HL-60 (cell line): ENCODE results near the gene COL4A3.

Experiments used
- DNase-seq, 2 experiments: peaks; one replicate each; pipeline ENCODE4 v3.0.0-alpha.2; 2010 to 2020; ENCODE audit warnings: low read depth in 1 of 2, low spot score in 1 of 2
- H3K27ac ChIP-seq: fragments of 250-450 bp; sonication (Bioruptor Pico); replicated peaks from 2 replicates; pipeline ENCODE4 v1.5.1; 2020; ENCODE audit warnings: mild to moderate bottlenecking, moderate library complexity
- H3K27me3 ChIP-seq: fragments of 250-450 bp; sonication (Bioruptor Pico); 2 replicates; pipeline ENCODE4 v1.5.1; 2021; ENCODE audit warnings: mild to moderate bottlenecking, moderate library complexity; ENCODE audit not compliant: insufficient read depth, poor library complexity, severe bottlenecking
- H3K4me3 ChIP-seq: replicated peaks from 2 replicates; pipeline ENCODE4 v1.5.1; 2011; ENCODE audit warnings: mild to moderate bottlenecking, control low read depth, low read length; ENCODE audit not compliant: insufficient read depth
- GABPA ChIP-seq: IDR thresholded peaks from 2 replicates; pipeline ENCODE4 v1.6.1; 2012; ENCODE audit warnings: low read depth
- POLR2AphosphoS5 ChIP-seq: IDR thresholded peaks from 2 replicates; pipeline ENCODE4 v1.6.1; 2012; ENCODE audit warnings: low read depth
- SPI1 ChIP-seq: IDR thresholded peaks from 2 replicates; pipeline ENCODE4 v1.6.1; 2012; ENCODE audit warnings: low read depth, mild to moderate bottlenecking, borderline replicate concordance
- TF ChIP-seq, protein P1 (sequence below): IDR thresholded peaks from 2 replicates; pipeline ENCODE4 v1.6.1; 2012; ENCODE audit warnings: low read depth; ENCODE audit not compliant: insufficient replicate concordance
- TF ChIP-seq, protein P2 (sequence below): IDR thresholded peaks from one replicate; pipeline ENCODE4 v1.5.1; 2011; ENCODE audit warnings: low read length, control low read depth, inconsistent platforms; ENCODE audit not compliant: insufficient read depth

The COL4A3 gene

DNA sequence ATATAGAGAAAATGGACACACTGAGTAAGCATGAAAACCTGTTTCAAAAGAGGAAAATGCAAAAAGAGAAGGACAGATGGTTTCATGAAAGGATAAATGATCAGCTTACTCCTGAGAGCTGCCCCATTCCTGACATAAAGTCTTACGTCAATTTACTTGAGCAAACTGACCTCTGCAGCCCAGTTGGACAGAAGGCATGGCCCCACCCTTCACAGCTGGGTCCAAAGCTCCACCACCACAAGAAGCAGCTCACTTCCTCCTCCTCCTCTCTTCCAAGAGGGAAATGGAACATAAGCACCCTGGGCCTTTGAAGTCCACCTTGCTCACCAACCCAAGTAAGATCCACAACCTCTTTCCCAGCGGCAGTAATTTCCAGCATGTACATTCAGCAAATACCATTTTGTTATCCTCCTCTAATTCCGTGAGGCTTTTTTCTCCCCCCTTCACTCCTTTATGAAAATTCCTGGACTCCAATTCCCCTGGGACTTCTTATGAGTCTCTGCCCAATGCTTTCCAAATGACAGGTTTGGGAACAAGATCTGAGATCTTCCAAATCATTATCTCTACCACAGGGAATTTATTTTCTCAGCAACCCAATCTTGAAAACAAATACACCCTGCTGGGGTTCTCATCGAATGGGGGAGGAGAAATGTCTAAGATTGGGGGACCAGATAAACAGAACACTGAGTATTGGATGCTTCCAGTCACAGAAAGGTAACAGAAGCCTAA, 10.5 kb upstream of the COL4A3 start:
- DNase-seq, result no peak

DNA sequence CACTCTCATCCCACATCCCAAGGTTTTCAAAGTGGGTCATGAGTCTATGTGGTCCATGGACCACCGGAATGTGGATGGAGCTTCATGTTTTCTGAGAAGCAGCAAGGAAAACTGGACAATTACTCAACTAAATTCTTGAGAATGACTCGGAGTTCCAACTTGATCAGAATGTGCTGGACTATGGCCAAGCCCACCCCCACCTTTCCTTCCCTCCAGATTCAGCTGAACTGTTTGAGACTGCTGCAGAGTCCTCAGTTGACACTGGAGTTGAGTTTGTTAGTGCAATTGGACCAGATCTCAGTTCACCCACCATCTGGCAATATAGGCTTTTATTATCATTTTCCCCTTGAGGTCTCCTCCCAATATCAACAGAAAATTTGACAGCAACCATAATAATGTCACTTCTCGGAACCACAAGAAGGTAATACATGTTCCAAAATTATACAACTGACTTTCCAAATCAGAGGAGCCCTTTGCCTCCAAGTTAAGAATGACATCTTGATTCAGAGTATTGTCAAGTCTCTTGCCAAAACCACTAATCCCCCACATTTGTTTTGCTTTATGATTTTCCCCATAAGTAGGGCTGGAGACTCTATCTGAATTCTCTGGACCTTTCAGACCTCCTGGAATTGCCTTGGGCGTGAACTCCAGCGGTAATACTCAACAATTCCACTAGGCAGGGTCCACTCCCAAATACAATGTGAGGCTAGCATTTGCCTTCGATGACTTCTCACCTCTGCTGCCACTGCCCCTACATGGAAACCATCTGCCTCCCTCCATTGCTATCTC, 9.2 kb upstream of the COL4A3 start:
- no peak overlapping the region for H3K27ac ChIP-seq
- DNase-seq, result no peak
- TF ChIP-seq, protein P1, sequence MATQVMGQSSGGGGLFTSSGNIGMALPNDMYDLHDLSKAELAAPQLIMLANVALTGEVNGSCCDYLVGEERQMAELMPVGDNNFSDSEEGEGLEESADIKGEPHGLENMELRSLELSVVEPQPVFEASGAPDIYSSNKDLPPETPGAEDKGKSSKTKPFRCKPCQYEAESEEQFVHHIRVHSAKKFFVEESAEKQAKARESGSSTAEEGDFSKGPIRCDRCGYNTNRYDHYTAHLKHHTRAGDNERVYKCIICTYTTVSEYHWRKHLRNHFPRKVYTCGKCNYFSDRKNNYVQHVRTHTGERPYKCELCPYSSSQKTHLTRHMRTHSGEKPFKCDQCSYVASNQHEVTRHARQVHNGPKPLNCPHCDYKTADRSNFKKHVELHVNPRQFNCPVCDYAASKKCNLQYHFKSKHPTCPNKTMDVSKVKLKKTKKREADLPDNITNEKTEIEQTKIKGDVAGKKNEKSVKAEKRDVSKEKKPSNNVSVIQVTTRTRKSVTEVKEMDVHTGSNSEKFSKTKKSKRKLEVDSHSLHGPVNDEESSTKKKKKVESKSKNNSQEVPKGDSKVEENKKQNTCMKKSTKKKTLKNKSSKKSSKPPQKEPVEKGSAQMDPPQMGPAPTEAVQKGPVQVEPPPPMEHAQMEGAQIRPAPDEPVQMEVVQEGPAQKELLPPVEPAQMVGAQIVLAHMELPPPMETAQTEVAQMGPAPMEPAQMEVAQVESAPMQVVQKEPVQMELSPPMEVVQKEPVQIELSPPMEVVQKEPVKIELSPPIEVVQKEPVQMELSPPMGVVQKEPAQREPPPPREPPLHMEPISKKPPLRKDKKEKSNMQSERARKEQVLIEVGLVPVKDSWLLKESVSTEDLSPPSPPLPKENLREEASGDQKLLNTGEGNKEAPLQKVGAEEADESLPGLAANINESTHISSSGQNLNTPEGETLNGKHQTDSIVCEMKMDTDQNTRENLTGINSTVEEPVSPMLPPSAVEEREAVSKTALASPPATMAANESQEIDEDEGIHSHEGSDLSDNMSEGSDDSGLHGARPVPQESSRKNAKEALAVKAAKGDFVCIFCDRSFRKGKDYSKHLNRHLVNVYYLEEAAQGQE, result no peak
- TF ChIP-seq, protein P2, sequence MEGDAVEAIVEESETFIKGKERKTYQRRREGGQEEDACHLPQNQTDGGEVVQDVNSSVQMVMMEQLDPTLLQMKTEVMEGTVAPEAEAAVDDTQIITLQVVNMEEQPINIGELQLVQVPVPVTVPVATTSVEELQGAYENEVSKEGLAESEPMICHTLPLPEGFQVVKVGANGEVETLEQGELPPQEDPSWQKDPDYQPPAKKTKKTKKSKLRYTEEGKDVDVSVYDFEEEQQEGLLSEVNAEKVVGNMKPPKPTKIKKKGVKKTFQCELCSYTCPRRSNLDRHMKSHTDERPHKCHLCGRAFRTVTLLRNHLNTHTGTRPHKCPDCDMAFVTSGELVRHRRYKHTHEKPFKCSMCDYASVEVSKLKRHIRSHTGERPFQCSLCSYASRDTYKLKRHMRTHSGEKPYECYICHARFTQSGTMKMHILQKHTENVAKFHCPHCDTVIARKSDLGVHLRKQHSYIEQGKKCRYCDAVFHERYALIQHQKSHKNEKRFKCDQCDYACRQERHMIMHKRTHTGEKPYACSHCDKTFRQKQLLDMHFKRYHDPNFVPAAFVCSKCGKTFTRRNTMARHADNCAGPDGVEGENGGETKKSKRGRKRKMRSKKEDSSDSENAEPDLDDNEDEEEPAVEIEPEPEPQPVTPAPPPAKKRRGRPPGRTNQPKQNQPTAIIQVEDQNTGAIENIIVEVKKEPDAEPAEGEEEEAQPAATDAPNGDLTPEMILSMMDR, result no peak

More for the DNA sequence above, 10.5 kb upstream of the COL4A3 start:
- H3K4me3 ChIP-seq, result no peak overlapping the region
- H3K27me3 ChIP-seq, result peaks cover 5% of the 10 kb centered on the region
- H3K27ac ChIP-seq, result no peak overlapping the region
- TF ChIP-seq SPI1 (no peak), POLR2AphosphoS5 (no peak), GABPA (no peak)
- TF ChIP-seq, protein P1, result no peak
- TF ChIP-seq, protein P2, result no peak

DNA sequence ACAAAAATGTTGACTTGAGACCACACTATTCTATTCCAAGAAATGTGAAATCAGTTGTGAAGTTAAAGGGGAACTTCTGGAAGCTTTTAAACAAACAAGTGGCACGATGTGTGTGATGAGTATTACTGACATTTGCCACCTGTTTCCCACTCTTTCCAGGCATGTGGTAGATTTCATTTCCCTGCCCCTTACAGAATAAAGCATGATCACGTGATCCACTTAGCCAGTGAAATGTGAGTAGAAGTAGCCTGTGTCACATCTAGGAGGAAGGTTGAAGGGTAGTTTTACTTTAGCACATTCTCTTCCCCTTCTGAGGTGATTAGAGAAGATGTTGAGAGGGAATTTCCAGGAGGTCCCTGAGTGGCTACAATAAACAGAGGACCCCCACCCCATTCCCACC, 4.3 kb upstream of the COL4A3 start:
- TF ChIP-seq SPI1 (no peak), GABPA (no peak), POLR2AphosphoS5 (no peak)
- TF ChIP-seq, protein P2, result no peak
- TF ChIP-seq, protein P1, result no peak
- Histone ChIP-seq H3K27ac (no peak overlapping the region), H3K4me3 (no peak overlapping the region), H3K27me3 (peaks cover 27% of the 10 kb centered on the region)
- no peak for DNase-seq

More for the DNA sequence above, 9.2 kb upstream of the COL4A3 start:
- H3K4me3 ChIP-seq, result no peak overlapping the region
- peaks cover 5% of the 10 kb centered on the region for H3K27me3 ChIP-seq
